Ascending aorta (tissue), 2 donors: ENCODE data around the gene PCBP2. TPM values are rescaled to one million over a fixed set of nuclear protein-coding genes. Genes with fewer than 3 reads are reported as not detected.

ENCODE experiments used
- DNase-seq, 2 donors: peaks; one replicate each; pipeline ENCODE4 v3.0.0-alpha.2; 2019; ENCODE audit warnings: low spot score in 2 of 2
- H3K27ac ChIP-seq, 2 donors: fragments of 200-600 bp; sonication (generic); one replicate each; pipeline ENCODE4 v1.5.1; 2016 to 2017; ENCODE audit warnings: mild to moderate bottlenecking in 1 of 2
- H3K27me3 ChIP-seq: fragments of 200-600 bp; sonication (generic); one replicate; pipeline ENCODE4 v1.5.1; 2017
- H3K36me3 ChIP-seq, 2 donors: fragments of 200-600 bp; sonication (generic); one replicate each; pipeline ENCODE4 v1.5.1; 2016
- H3K4me1 ChIP-seq, 2 donors: fragments of 200-600 bp; sonication (generic); one replicate each; pipeline ENCODE4 v1.5.1; 2016 to 2017; ENCODE audit warnings: mild to moderate bottlenecking in 1 of 2
- H3K4me3 ChIP-seq, 2 donors: fragments of 200-600 bp; sonication (generic); one replicate each; pipeline ENCODE4 v1.5.1; 2016 to 2017; ENCODE audit warnings: mild to moderate bottlenecking in 1 of 2
- H3K9me3 ChIP-seq, 2 donors: fragments of 200-600 bp; sonication (generic); one replicate each; pipeline ENCODE4 v1.5.1; 2016
- intact Hi-C: fragments of 100-400 bp; cut with DNase I; formaldehyde crosslinking; loops from one replicate; pipeline ENCODE4 v1.15.1; 2023
- total RNA-seq: library from RNA; depleted of rRNA; stranded (reverse); fragments of >200 nt; gene quantifications from one replicate; pipeline ENCODE4 v1.1.0, GENCODE V29; 2016
- TF ChIP-seq, protein P1 (sequence below), 3 experiments: fragments of 200-600 bp in 2 of 3; fragments of 450-650 bp in 1 of 3; sonication (generic) in 2 of 3; IDR thresholded peaks; one replicate each; pipeline ENCODE4 v1.5.1; 2016 to 2019; ENCODE audit warnings: antibody characterized with exemption in 3 of 3, mild to moderate bottlenecking in 1 of 3, moderate library complexity in 1 of 3

Gene PCBP2
- total RNA-seq, 1 donor from 2014 or later: 354 TPM

DNA sequence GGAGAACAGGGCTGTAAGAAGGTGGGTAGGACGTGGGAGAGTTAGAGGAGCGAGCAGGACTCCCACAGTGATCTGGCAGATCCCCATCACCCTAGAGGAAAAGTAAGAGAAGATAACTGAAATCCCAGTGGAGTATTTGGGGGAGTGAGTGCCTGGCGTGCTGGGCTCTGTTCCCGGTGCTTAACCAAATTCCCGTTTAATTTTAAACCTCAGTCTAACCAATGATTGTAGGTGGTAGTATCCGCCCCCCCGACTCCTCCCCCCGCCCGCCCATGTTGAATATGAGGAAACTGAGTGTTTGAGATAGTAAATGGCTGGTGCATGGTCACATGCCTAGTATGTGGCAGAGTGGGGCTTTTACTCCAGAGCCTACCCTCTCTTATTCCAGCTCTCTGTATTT is 50.4 kb downstream of the PCBP2 start:
- Histone ChIP-seq H3K4me3 (peak overlapping the region; percentile 69 to 74), H3K9me3 (no peaks in the 10 kb centered on the region), H3K4me1 (peaks cover 31 to 48% of the 10 kb centered on the region in 2 donors), H3K27ac (peak overlapping the region; percentile 94 to 98), H3K36me3 (peaks cover 2 to 12% of the 10 kb centered on the region in 2 donors), H3K27me3 (no peaks in the 10 kb centered on the region)
- TF ChIP-seq, protein P1, sequence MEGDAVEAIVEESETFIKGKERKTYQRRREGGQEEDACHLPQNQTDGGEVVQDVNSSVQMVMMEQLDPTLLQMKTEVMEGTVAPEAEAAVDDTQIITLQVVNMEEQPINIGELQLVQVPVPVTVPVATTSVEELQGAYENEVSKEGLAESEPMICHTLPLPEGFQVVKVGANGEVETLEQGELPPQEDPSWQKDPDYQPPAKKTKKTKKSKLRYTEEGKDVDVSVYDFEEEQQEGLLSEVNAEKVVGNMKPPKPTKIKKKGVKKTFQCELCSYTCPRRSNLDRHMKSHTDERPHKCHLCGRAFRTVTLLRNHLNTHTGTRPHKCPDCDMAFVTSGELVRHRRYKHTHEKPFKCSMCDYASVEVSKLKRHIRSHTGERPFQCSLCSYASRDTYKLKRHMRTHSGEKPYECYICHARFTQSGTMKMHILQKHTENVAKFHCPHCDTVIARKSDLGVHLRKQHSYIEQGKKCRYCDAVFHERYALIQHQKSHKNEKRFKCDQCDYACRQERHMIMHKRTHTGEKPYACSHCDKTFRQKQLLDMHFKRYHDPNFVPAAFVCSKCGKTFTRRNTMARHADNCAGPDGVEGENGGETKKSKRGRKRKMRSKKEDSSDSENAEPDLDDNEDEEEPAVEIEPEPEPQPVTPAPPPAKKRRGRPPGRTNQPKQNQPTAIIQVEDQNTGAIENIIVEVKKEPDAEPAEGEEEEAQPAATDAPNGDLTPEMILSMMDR (IDR thresholded peaks at IDR 0.05): no peak
- intact Hi-C loops: loop anchor here (2.0 to 5.0 kb wide), 2 partner anchors 150 to 455 kb away; no protein-coding TSS in a partner anchor
- peak in 1 of 2 donors; percentile 67 for DNase-seq

DNA sequence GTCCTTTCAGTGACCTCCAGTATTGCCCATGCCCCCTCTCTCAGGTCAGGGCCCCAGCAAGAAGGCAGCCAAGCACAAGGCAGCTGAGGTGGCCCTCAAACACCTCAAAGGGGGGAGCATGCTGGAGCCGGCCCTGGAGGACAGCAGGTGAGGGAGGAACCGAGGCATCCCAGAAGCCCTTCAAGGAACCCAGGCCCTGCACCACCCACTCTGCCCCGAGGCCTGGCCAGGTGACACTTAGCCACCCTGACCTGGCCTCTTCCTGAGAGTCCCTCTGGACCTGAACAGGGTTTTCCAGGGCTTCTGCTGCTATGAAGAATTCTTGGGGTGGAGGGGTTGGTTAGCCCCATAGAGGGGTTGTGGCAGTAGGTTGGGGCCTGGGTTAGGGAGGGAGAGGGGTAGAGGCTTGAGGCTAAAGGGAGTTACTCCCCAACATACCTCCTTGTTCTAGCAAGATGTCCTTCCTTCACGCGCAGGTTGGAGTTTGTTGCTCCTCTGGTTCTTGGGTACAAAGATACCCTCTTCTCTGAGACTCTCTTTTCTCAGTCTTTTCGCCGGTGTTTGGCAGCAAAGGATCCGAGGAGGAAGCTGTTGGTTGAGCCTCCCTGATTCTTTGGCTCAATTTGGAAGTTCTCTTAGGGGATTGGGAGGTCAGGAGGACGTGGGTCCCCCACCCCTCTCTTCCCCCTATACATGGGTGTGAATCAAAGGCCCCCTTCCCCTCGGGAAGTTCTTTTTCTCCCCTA is 51.3 kb downstream of the PCBP2 start:
- H3K4me3 ChIP-seq: peak overlapping the region in 1 of 2 donors; percentile 69
- H3K27ac ChIP-seq: peak overlapping the region; percentile 94 to 98
- peak in 1 of 2 donors; percentile 61 for DNase-seq
- H3K4me1 ChIP-seq: peaks cover 31 to 49% of the 10 kb centered on the region in 2 donors
- H3K27me3 ChIP-seq: no peaks in the 10 kb centered on the region
- TF ChIP-seq, protein P1 (IDR thresholded peaks at IDR 0.05): no peak
- H3K36me3 ChIP-seq: peaks cover 2 to 16% of the 10 kb centered on the region in 2 donors
- H3K9me3 ChIP-seq: no peaks in the 10 kb centered on the region
- intact Hi-C loops: loop anchor here (2.0 to 5.0 kb wide), 2 partner anchors 150 to 456 kb away; no protein-coding TSS in a partner anchor

DNA sequence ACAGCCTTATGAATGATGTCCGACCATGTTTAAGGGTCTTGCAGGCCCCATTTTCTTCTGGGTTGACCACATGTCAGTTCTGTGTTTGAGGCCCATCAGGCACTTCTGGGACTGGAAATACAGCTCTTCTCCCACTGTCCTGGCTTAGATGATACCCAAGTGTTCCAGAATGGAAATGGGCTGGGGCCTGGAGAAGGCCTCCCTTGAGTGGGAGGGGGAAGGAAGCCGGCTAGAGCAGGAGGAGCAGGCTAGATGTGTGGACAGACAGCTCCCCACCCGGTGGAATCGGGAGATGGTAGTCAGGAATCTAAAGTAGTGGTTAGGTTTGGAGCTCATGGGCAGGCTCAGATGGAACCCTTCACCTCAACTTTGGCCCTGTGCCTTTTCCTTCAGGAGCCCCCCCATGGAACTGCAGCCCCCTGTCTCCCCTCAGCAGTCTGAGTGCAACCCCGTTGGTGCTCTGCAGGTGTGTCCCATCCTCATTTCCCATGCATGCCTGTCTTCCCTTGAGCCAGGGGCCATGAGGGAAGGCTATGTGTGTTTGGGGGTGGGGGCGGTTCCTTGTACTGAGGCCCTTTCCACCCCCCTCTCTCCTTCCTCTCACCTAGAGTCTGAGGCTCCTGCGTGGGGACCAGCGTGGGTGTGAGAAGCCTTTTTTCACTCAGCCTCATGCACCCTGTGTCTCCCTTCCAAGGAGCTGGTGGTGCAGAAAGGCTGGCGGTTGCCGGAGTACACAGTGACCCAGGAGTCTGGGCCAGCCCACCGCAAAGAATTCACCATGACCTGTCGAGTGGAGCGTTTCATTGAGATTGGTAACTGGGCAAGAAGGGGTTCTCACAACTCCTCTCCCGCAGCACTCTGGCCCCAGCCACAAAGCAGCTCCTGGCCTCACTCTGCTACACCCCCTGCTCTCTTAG is 52.4 kb downstream of the PCBP2 start:
- H3K27me3 ChIP-seq: no peaks in the 10 kb centered on the region
- H3K36me3 ChIP-seq: peaks cover 2 to 16% of the 10 kb centered on the region in 2 donors
- H3K4me3 ChIP-seq: no peak overlapping the region
- intact Hi-C loops: loop anchor here (2.0 to 5.0 kb wide), 2 partner anchors 183 to 457 kb away; partner anchors contain the start of gene AAAS
- peak overlapping the region; percentile 94 to 98 for H3K27ac ChIP-seq
- no peaks in the 10 kb centered on the region for H3K9me3 ChIP-seq
- peaks cover 31 to 48% of the 10 kb centered on the region in 2 donors for H3K4me1 ChIP-seq
- TF ChIP-seq, protein P1 (IDR thresholded peaks at IDR 0.05): no peak
- DNase-seq: peak in 1 of 2 donors; percentile 63

DNA sequence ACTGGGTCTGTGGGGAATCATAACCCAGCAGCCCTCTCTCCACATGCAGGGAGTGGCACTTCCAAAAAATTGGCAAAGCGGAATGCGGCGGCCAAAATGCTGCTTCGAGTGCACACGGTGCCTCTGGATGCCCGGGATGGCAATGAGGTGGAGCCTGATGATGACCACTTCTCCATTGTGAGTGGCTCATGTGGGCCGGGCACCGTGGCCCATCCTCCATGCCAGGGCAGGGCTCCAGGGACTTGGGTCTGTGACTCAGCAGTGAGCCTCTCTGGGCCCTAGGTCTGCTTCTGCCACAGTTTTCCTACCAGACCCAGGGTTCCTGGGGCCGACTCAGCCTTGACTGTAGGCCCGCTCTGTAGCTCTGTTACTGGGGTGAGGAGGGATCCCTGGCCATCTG is 53.2 kb downstream of the PCBP2 start:
- no peaks in the 10 kb centered on the region for H3K27me3 ChIP-seq
- intact Hi-C loops: loop anchor here (2.0 kb wide), 1 partner anchor 184 kb away; the partner anchor contains the start of gene AAAS
- peaks cover 28 to 48% of the 10 kb centered on the region in 2 donors for H3K4me1 ChIP-seq
- TF ChIP-seq, protein P1 (IDR thresholded peaks at IDR 0.05): no peak
- no peaks in the 10 kb centered on the region for H3K9me3 ChIP-seq
- DNase-seq: peak in 1 of 2 donors; percentile 91
- H3K4me3 ChIP-seq: no peak overlapping the region
- H3K27ac ChIP-seq: peak overlapping the region; percentile 94 to 98
- peaks cover 2 to 16% of the 10 kb centered on the region in 2 donors for H3K36me3 ChIP-seq
